Stimulated activated CD8-positive, alpha-beta memory T cell treated with anti-CD3 and anti-CD28 coated beads, Interleukin-4, amount 100 ng/mL, for 4 hours (primary cell): ENCODE data around the gene MCAM.

Source experiments
- DNase-seq, 2 donors: peaks; one replicate each; pipeline ENCODE4 v3.0.0-alpha.2; 2020; ENCODE audit warnings: low read depth in 2 of 2, low spot score in 1 of 2

MCAM gene

DNA sequence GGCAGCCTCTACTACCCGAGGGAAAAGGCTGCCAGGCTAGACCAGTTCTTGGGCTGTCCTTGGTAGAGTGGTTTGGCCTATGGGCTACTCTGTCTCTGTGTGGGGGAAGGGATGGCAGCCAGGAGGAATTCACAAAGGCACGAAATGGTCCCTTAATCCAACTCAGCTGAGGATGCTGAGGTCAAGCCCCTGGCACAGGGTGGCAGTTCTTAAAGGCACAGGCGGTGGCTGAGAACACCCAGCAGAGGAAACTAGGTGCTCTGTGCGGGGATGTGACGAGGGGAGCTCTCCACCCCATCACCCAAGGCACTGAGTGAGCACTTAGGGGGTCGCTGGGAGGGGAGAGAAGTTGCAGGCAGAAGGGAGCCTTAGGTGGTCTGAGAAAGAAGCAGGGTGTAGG is 29.7 kb upstream of the MCAM start, which contains the start of gene MFRP:
MFRP (minus strand) TSS at position 101 of the 400 bp plus-strand sequence. CDS start 192 bp downstream, outside the sequence.
- DNase-seq = no peak

DNA sequence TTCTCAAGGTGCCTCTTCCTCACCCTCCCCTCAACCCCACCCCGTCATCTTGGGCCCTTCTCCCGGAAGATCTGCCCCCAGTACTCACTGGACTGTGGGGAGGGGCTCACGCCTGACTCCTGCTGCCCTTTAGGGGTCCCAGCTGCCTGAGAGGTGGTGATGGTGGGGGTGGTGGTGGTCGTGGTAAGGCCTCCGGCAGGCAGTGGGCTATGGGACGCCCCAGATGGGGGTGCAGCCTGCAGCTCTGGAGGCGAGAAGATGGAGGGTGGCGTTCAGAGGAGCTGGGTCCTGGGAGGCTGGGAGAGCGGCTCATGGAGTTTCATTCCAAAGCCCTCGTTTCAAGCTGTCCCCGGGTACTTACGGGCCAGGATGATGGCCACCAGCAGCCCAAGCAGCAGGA is 28.8 kb upstream of the MCAM start:
- DNase-seq = no peak

DNA sequence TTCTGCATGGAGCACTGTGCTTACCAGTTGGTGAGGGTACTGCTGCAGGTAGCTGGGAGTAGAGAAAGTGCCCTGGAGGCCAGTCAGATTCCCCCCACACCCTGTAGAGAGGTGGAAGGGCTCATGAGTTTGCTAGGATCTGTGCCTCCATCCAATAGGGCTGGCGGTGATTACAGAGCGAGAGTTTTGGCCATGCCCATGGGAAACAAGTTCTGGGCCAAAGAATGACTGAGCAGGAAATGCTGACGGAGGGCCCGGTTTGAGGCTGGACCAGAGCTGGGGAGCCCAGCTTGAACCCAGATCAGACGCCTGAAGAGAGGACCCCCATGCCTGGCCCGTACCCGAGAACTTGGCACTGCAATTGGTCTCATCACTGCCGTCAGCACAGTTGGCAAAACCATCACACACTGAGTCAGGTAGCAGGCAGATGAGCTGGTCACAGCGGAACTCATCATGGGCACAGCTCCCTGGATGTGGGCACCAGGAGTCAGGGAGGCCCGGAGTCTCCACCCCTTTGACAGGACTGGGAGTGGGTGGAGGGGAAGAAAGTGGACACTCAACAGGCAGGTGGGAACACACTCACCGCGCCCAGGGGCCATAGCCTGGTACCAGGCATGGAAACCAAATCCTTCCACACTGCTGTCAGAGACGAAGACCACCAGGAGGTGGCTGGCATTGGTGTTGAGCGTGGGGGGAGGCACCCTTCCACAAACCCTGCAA is 27.5 kb upstream of the MCAM start:
- DNase-seq = no peak

GRCh38 chr11:119343726-119344125 is 26.8 kb upstream of the MCAM start:
- no peak for DNase-seq

DNA sequence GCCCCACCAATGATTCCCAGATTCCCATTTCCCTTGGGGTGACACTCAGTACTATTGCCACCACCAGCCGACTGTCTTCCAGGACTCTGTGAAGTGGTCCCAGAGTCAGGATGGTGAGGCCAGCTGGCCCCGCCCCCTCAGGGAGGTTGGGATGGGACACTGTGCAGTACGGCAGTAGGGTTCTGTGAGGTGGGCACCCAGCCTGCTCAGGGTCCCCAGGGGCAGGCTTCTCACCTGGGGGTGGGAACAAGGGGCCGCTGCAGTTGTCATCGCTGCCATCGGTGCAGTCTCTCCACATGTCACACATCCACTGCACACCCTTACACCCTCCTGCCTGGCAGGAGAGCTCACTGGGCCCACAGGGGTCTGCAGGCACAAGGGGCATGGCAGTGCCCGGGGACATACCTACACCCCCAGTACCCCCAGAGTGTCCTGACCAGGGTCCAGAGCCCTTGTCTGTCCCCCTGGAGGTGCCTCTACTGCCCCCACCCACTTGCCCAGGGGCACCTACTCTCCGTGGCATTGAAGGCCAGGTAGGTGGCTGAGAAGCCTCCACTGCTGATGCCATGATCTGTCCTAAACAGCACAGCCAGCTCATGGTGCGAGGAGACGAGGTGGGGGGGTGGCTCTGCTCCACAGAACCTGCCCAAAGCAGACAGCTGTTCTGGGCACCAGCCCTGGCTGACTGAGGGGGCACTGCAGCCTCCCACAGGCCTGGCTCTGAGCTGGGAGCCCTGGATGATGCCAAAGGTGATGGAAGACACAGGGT is 25.6 kb upstream of the MCAM start:
- no peak for DNase-seq

GRCh38 chr11:119342023-119342300 is 25.0 kb upstream of the MCAM start:
- no peak for DNase-seq

- DNase-seq = no peak
These were observed 24.5 kb upstream of the MCAM start for GRCh38 chr11:119341222-119342022.

- DNase-seq = no peak
These were observed 23.6 kb upstream of the MCAM start, which contains the start of gene C1QTNF5 for GRCh38 chr11:119340335-119341221. Gene C1QTNF5 (minus strand): TSS chr11:119340883. CDS start chr11:119340397, 486 bp downstream.

GRCh38 chr11:119339589-119340334 is 22.8 kb upstream of the MCAM start:
- DNase-seq = no peak

DNA sequence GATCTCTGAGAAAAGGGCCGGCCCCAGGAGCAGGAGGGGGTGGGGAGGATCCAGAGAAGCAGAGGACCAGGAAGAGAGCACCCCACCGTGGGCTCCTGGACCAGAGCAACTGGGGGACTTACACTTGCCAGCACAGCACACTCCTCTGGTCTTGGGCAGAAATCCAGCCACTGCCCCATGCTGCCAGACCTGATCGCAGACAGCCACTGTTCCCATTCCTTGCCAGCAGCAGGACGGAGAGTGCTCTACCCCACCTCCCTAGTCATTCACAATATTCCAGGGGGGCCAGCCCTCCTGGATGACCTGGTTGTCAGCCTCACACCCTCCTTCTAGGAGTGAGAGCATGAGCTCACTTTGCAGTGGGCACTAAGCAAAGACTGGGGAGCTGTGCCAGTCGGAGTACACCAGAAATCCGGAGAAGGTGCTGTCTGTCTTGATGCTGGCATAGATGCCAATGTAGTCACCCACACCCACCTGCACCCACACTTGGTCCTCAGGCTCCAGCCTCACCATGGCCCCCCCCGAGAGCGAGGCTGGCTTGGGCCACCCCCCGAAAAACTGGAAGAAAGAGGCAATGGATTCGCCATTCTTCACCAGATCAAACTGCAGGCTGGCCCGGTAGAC is 22.1 kb upstream of the MCAM start:
- no peak for DNase-seq

DNA sequence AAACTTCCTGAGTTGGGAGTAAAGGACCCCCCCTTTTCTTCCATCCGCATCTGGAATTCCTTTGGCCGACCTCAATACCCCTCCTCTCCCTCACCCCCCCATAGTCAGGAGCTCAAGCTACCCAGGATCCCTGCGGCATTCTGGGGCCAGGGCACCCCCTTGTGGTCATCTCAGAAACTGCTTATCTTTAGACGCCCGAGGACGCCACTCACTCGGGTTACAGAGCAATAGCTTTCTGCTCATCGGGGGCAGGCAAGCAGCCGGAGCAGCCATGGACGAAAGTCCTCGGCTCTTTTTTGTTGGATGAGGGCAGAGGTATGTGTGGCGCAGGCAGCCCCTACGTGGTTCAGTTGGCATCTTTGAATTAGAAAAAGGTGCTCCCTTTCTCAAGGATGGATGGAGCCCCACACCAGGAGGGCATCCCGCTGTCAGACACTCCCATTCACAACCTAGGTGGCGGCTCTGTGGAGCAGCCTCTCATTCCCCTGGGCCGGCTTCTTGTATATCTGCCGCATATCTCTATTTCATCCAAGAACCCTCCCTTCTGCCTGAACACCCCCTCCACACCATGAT is 21.5 kb upstream of the MCAM start:
- peak in 1 of 2 donors; percentile 39 for DNase-seq

DNA sequence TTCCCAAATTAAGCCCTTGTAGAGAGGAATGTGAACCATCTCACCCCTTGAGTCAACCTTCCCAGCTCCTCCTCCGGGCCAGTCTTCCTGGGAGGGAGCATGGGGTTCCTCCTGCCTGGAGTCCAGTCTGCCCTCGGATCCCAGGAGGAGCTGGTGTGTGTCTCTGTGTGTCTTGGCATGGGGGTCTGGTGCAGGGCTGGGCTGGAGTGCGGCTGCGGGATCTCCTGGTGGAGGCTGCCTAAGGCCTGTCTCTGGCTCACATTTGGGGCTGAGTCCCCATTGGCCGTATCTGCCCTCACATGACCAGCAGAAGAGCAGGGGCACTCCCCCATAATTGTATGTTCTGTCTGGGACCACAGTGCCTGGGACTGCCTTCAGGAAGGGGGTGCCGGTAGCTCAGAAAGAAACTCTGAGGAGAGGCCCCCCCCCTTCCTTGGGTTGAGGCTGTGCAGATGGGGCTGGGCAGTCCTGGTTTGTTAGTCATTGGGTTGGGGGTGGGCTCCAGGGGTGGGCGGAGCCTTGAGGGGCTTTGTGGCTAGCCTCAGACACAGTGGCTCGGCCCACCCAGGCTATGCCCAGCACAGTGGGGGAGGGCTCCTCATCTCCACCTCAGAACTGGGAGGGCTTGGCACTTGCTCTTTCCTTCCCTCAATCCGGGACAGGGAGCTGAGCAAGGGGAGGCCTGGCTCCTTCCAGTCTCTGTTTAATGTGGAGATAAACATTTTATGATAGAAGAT is 20.8 kb upstream of the MCAM start:
- DNase-seq = no peak

- DNase-seq = no peak
These were observed 20.0 kb upstream of the MCAM start for GRCh38 chr11:119336744-119337469.

GRCh38 chr11:119335655-119336543 is 19.0 kb upstream of the MCAM start:
- no peak for DNase-seq

- no peak for DNase-seq
These were observed 18.2 kb upstream of the MCAM start for GRCh38 chr11:119335091-119335654.

DNA sequence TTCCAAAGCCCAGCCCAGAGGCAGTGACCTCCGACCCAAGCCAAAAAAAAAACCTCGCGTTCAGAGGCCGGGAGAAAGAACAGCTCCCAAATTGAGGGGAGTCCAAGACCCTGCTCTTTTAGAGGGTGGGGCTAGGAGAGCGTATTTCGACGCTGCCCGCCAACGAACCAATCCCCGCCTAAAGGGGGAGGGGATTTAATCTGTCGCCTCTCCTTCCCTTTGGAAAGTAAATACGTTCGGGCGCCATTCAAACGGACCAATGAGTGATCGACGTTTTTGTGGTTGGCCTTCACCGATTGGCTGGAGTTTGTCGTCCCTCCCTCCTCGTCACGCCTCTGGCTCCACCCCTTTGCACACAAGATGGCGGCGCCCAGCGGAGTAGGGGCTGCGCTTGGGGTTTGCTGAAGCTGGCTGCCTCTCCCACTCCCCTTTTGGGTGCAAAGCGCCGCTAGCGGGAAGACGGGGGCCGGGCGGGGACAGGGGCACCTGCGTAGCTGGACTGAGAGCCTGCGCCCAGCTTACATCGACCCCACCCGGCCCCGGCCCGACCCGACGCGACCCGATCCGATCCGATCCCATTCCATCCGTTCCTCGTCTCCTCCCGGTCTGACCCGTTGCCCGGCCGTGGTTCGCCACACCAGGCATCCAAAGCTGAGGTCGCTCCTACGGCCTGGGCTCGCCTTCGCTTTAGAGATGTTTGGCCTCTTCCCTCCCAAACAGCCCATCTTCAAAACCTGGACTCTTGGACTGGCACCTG is 17.4 kb upstream of the MCAM start, which contains the start of gene RNF26:
RNF26 (plus strand) TSS at position 354 of the 757 bp plus-strand sequence. CDS start 596 bp downstream, outside the sequence.
- peak; percentile 89 to 92 for DNase-seq
